ENCODE data around the gene RHEB.
A peak's percentile ranks its signal among the peaks of the same experiment; 100 is the strongest.

The RHEB gene

GRCh38 chr7:151524845-151525244 is 5.2 kb upstream of the RHEB start:
- DNase-seq = no peak

GRCh38 chr7:151524331-151524730 is 4.6 kb upstream of the RHEB start:
- DNase-seq = no peak

- peak; percentile 46 for DNase-seq
Measured at GRCh38 chr7:151520419-151521261, 945 bp upstream of the RHEB start.

- DNase-seq = peak; percentile 60
Measured at GRCh38 chr7:151518947-151519764, 539 bp downstream of the RHEB start.

- peak; percentile 41 for DNase-seq
Measured at GRCh38 chr7:151518105-151518946, 1.4 kb downstream of the RHEB start.

- DNase-seq = no peak
Measured at GRCh38 chr7:151517601-151518104, 2.0 kb downstream of the RHEB start.

- DNase-seq = no peak
Measured at GRCh38 chr7:151515276-151515565, 4.5 kb downstream of the RHEB start.

GRCh38 chr7:151514461-151515275 is 5.0 kb downstream of the RHEB start:
- no peak for DNase-seq

- DNase-seq = no peak
Measured at GRCh38 chr7:151513133-151513532, 6.6 kb downstream of the RHEB start.

GRCh38 chr7:151512353-151512752 is 7.3 kb downstream of the RHEB start:
- no peak for DNase-seq

- no peak for DNase-seq
Measured at GRCh38 chr7:151511946-151512345, 7.7 kb downstream of the RHEB start.

GRCh38 chr7:151511270-151511669 is 8.4 kb downstream of the RHEB start:
- no peak for DNase-seq

- no peak for DNase-seq
Measured at GRCh38 chr7:151509670-151510333, 9.9 kb downstream of the RHEB start.

- no peak for DNase-seq
Measured at GRCh38 chr7:151508991-151509390, 10.7 kb downstream of the RHEB start.

- DNase-seq = no peak
Measured at GRCh38 chr7:151507806-151508205, 11.9 kb downstream of the RHEB start.

GRCh38 chr7:151506901-151507382 is 12.8 kb downstream of the RHEB start:
- no peak for DNase-seq

GRCh38 chr7:151505836-151506468 is 13.7 kb downstream of the RHEB start:
- no peak for DNase-seq

- DNase-seq = no peak
Measured at GRCh38 chr7:151505433-151505832, 14.3 kb downstream of the RHEB start.

- no peak for DNase-seq
Measured at GRCh38 chr7:151504715-151505326, 14.9 kb downstream of the RHEB start.

GRCh38 chr7:151503902-151504714 is 15.6 kb downstream of the RHEB start:
- no peak for DNase-seq
